Activated CD4-positive, alpha-beta T cell treated with anti-CD3 and anti-CD28 coated beads for 1 hour (primary cell): ENCODE measurements around the gene UBE2L5.

Experiments used
- DNase-seq: peaks from one replicate; pipeline ENCODE4 v3.0.0-alpha.2; 2020

Gene UBE2L5

DNA sequence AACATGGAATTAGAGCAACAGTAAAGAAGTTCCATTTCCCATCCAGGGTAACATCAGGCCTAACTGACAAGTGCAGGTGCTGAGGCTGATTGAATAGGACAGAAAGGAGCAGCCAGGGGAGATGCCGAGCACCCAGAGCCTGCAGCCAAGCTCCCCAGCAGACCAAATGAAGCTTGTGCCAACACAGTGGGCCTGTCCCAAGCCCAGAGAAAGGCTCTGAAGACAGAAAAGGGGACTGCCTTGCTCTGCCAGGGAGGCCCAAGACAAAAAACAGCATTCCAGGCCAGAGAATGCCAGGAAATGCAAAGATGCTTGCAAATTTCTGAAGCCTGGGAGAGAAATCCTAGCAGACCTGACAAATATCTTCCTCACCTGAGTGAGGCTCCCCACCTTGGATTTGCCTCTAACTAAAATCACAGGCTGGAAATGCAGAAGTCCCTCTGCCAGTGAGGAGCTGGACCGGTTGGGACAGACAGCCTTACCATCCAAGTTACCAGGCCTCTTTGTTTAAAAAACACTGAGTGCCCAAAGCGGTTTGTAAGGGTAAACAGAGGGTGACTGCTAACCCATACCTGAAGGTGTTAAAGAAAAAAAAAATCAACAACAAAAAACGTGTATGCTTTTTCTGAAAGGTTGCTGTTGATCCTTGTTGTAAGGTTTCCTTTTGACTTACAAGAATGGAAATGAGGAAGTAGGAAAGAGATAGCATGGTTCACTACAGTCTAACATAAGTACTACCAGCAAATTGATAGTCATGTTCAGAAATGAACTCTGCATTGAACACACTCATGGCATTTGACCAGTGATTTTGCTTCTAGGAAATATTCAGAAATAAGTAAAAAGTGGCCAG is 55.3 kb downstream of the UBE2L5 start:
- DNase-seq, result no peak
